Panc1 (cell line): ENCODE measurements around the gene MSRB2. TPM values are rescaled to one million over a fixed set of nuclear protein-coding genes. Genes with fewer than 3 reads are reported as not detected.

Source experiments
- ATAC-seq: fragments of 200-7000 bp; cut with Tn5 transposase; 2 replicates; pipeline ENCODE4 v1.9.1; 2020; ENCODE audit warnings: mild to moderate bottlenecking, moderate library complexity
- BruUV-seq: library from RNA; stranded (reverse); fragments of 400-500 nt; replicated peaks from 2 replicates; lab custom pipeline; 2021; lab: Mats Ljungman, UMichigan
- CTCF ChIA-PET: fragments of 300-600 bp; sonication (Branson Sonifier 250); formaldehyde crosslinking; loops from one replicate; lab custom pipeline; 2022; ENCODE audit warnings: antibody characterized with exemption; lab: Charles Lee
- POLR2A ChIA-PET: fragments of 300-600 bp; sonication (Branson Sonifier 250); formaldehyde crosslinking; loops from one replicate; lab custom pipeline; 2022; ENCODE audit warnings: antibody characterized with exemption; lab: Charles Lee
- DNase-seq: peaks from one replicate; pipeline ENCODE4 v3.0.0-alpha.2; 2010; ENCODE audit warnings: low read depth, low spot score
- H3K27ac ChIP-seq: 2 replicates; pipeline ENCODE4 v1.5.1; 2011; ENCODE audit warnings: mild to moderate bottlenecking, low read length, inconsistent platforms
- H3K27me3 ChIP-seq: fragments of 200-500 bp; sonication (Bioruptor generic); 2 replicates; pipeline ENCODE4 v1.6.0; 2014; ENCODE audit warnings: low read length, inconsistent platforms; ENCODE audit not compliant: control insufficient read depth, insufficient read depth
- H3K36me3 ChIP-seq: fragments of 200-500 bp; sonication (Bioruptor generic); 2 replicates; pipeline ENCODE4 v1.5.1; 2014; ENCODE audit warnings: inconsistent platforms, mild to moderate bottlenecking, low read length, moderate library complexity; ENCODE audit not compliant: control insufficient read depth, insufficient read depth
- H3K4me1 ChIP-seq: 2 replicates; pipeline ENCODE4 v1.5.1; 2011; ENCODE audit warnings: inconsistent platforms, mild to moderate bottlenecking, low read length, moderate library complexity; ENCODE audit not compliant: control insufficient read depth, insufficient read depth
- H3K4me3 ChIP-seq, 2 experiments: 2 replicates each; pipeline ENCODE4 v1.5.1; 2011 to 2012; ENCODE audit warnings: low read depth in 2 of 2, low read length in 2 of 2, mild to moderate bottlenecking in 2 of 2, inconsistent platforms in 1 of 2, moderate library complexity in 1 of 2
- H3K9me3 ChIP-seq: fragments of 200-500 bp; sonication (Bioruptor generic); 2 replicates; pipeline ENCODE4 v1.5.1; 2014; ENCODE audit warnings: low read depth, mild to moderate bottlenecking, inconsistent platforms, low read length, moderate library complexity; ENCODE audit not compliant: control insufficient read depth, insufficient read depth
- POLR2AphosphoS5 ChIP-seq: IDR thresholded peaks from 2 replicates; pipeline ENCODE4 v1.6.1; 2012; ENCODE audit warnings: mild to moderate bottlenecking, low read depth, low read length, moderate library complexity
- SIN3A ChIP-seq: IDR thresholded peaks from 2 replicates; pipeline ENCODE4 v1.6.1; 2012; ENCODE audit warnings: low read depth, mild to moderate bottlenecking, low read length, moderate library complexity, borderline replicate concordance; ENCODE audit not compliant: insufficient read depth
- TCF7L2 ChIP-seq: IDR thresholded peaks from 2 replicates; pipeline ENCODE4 v1.6.1; 2011; ENCODE audit warnings: mild to moderate bottlenecking, low read depth, low read length, inconsistent platforms
- in situ Hi-C: cut with HindIII; loops from 2 replicates; pipeline ENCODE4 v1.10.0; 2016; ENCODE audit warnings: low sequenced_read_pairs, low pct_unique_long_range_greater_than_20kb
- intact Hi-C: fragments of 100-400 bp; cut with micrococcal nuclease; formaldehyde crosslinking; loops from one replicate; pipeline ENCODE4 v1.10.0; 2022; ENCODE audit not compliant: unreplicated experiment
- total RNA-seq: library from RNA; stranded (reverse); gene quantifications from one replicate; pipeline ENCODE4 v1.2.1, GENCODE V29; 2021; ENCODE audit not compliant: unreplicated experiment
- TF ChIP-seq, protein P1 (sequence below), 2 experiments: IDR thresholded peaks; 2 replicates each; pipeline ENCODE4 v1.6.1; 2011 to 2012; ENCODE audit warnings: low read depth in 2 of 2, control low read depth in 1 of 2, low read length in 1 of 2, mild to moderate bottlenecking in 1 of 2, moderate library complexity in 1 of 2; ENCODE audit not compliant: insufficient read depth in 1 of 2
- TF ChIP-seq, protein P2 (sequence below): fragments of 450-650 bp; IDR thresholded peaks from 2 replicates; pipeline ENCODE4 v1.5.1; 2017; ENCODE audit warnings: mild to moderate bottlenecking

The MSRB2 gene
- total RNA-seq, 1 experiment from 2014 or later, result 10.7 TPM

DNA sequence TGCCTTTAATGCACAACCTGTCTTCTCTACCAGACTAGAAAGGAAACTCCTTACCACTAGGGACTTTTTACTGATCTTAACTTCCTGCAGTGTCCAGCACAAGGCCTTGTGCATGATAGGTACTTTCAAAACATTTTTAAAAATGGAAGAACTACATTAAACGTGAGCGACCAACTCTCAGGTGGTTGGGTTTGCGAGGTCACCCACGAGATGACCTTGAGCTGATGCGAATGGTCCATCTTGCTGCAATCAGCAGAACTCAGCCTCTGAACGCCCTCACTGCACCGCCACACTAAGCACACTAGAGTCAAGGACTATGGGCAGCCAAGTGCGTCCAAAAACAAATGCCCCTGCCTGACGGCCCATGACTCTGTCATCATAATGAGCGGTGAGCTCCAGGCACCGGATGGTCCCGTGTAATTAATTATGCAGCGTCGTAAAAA, 61.9 kb downstream of the MSRB2 start:
- no peak for DNase-seq
- BruUV-seq, result no TSS peak
- Histone ChIP-seq H3K27me3 (no peaks in the 10 kb centered on the region), H3K36me3 (no peaks in the 10 kb centered on the region), H3K9me3 (no peaks in the 10 kb centered on the region), H3K4me3 (no peak overlapping the region), H3K27ac (no peak overlapping the region), H3K4me1 (0 out of 2 replicates have a peak, but pooled peaks cover 3% of the 10 kb centered on the region)
- TF ChIP-seq SIN3A (no peak), POLR2AphosphoS5 (no peak), TCF7L2 (no peak)
- TF ChIP-seq, protein P1, sequence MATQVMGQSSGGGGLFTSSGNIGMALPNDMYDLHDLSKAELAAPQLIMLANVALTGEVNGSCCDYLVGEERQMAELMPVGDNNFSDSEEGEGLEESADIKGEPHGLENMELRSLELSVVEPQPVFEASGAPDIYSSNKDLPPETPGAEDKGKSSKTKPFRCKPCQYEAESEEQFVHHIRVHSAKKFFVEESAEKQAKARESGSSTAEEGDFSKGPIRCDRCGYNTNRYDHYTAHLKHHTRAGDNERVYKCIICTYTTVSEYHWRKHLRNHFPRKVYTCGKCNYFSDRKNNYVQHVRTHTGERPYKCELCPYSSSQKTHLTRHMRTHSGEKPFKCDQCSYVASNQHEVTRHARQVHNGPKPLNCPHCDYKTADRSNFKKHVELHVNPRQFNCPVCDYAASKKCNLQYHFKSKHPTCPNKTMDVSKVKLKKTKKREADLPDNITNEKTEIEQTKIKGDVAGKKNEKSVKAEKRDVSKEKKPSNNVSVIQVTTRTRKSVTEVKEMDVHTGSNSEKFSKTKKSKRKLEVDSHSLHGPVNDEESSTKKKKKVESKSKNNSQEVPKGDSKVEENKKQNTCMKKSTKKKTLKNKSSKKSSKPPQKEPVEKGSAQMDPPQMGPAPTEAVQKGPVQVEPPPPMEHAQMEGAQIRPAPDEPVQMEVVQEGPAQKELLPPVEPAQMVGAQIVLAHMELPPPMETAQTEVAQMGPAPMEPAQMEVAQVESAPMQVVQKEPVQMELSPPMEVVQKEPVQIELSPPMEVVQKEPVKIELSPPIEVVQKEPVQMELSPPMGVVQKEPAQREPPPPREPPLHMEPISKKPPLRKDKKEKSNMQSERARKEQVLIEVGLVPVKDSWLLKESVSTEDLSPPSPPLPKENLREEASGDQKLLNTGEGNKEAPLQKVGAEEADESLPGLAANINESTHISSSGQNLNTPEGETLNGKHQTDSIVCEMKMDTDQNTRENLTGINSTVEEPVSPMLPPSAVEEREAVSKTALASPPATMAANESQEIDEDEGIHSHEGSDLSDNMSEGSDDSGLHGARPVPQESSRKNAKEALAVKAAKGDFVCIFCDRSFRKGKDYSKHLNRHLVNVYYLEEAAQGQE (IDR thresholded peaks at IDR 0.05; ENCODE audit: insufficient read depth in 1 of 2, low read depth in 2 of 2, low read length in 1 of 2), result no peak
- TF ChIP-seq, protein P2, sequence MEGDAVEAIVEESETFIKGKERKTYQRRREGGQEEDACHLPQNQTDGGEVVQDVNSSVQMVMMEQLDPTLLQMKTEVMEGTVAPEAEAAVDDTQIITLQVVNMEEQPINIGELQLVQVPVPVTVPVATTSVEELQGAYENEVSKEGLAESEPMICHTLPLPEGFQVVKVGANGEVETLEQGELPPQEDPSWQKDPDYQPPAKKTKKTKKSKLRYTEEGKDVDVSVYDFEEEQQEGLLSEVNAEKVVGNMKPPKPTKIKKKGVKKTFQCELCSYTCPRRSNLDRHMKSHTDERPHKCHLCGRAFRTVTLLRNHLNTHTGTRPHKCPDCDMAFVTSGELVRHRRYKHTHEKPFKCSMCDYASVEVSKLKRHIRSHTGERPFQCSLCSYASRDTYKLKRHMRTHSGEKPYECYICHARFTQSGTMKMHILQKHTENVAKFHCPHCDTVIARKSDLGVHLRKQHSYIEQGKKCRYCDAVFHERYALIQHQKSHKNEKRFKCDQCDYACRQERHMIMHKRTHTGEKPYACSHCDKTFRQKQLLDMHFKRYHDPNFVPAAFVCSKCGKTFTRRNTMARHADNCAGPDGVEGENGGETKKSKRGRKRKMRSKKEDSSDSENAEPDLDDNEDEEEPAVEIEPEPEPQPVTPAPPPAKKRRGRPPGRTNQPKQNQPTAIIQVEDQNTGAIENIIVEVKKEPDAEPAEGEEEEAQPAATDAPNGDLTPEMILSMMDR, result no peak
- intact Hi-C loops, result loop anchor here (10.0 kb wide), 1 partner anchor 548 kb away; no protein-coding TSS in a partner anchor
- CTCF ChIA-PET, result interaction anchor here (0.8 kb wide), 1 partner anchor 30 kb away, joined by 4 read pairs; no protein-coding TSS in a partner anchor
- in situ Hi-C loops, result no loop called here
- ATAC-seq, result no peak
- POLR2A ChIA-PET, result no interaction called here

DNA sequence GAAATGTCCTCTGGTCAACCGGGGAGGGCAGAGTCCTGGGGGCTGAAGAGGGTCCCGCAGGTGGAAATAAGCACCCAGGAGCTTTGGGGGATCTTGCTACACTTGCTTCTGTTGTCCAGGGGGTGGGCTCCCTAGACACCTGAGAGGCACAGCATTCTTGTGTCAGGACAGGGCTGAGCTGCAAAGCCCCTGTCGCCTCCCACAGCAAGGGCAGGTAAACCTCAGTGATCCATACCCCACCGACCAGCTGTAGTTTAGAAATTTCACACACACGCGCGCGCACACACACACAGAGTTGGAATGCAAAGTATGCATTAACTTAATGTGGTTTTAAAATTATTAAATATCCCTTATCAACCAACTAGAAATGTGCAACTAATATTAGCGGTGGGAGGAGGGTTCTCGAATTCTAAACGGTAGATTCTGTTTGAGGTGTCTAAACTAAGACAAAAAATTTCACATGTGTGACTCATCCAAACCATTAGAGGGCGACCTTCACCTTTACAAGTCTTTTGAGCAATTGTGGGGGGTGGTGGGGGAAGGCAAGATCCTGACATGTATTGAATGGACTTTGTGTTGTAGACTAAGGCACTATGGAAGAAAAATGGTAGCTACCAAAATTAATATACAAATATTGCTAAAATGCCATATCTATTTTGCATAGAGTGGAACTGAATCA, 62.5 kb downstream of the MSRB2 start:
- no peak overlapping the region for H3K4me3 ChIP-seq
- no TSS peak for BruUV-seq
- in situ Hi-C loops (no loop called here), intact Hi-C loops (loop anchor here (1.0 to 10.0 kb wide), 2 partner anchors 135 to 547 kb away; no protein-coding TSS in a partner anchor)
- no peaks in the 10 kb centered on the region for H3K9me3 ChIP-seq
- H3K27ac ChIP-seq, result no peak overlapping the region
- POLR2A ChIA-PET, result no interaction called here
- H3K36me3 ChIP-seq, result no peaks in the 10 kb centered on the region
- H3K27me3 ChIP-seq, result no peaks in the 10 kb centered on the region
- TF ChIP-seq, protein P1 (IDR thresholded peaks at IDR 0.05; ENCODE audit: insufficient read depth in 1 of 2, low read depth in 2 of 2, low read length in 1 of 2), result no peak
- TF ChIP-seq POLR2AphosphoS5 (no peak), SIN3A (no peak), TCF7L2 (no peak)
- TF ChIP-seq, protein P2, result no peak
- CTCF ChIA-PET, result interaction anchor here (0.8 to 0.9 kb wide), 2 partner anchors 29 to 136 kb away, joined by 3 to 4 read pairs; no protein-coding TSS in a partner anchor
- H3K4me1 ChIP-seq, result 0 out of 2 replicates have a peak, but pooled peaks cover 3% of the 10 kb centered on the region
- ATAC-seq (peak; percentile 84), DNase-seq (no peak)
